HCT116 (cell line): ENCODE data around the gene IST1. TPM values are rescaled to one million over a fixed set of nuclear protein-coding genes. Genes with fewer than 3 reads are reported as not detected.

Experiments used
- ATAC-seq: fragments of 200-7000 bp; cut with Tn5 transposase; 2 replicates; pipeline ENCODE4 v1.9.1; 2020; ENCODE audit warnings: mild to moderate bottlenecking, moderate library complexity
- BruUV-seq: library from RNA; stranded (reverse); fragments of 400-500 nt; replicated peaks from 2 replicates; lab custom pipeline; 2021; lab: Mats Ljungman, UMichigan
- CTCF ChIA-PET: fragments of 300-600 bp; sonication (Branson Sonifier 250); formaldehyde crosslinking; loops from one replicate; lab custom pipeline; 2021; ENCODE audit warnings: antibody characterized with exemption; lab: Charles Lee
- POLR2A ChIA-PET: fragments of 300-600, 350-600 bp; sonication (Branson Sonifier 250); formaldehyde crosslinking; loops from one replicate; lab custom pipeline; 2021; ENCODE audit warnings: antibody characterized with exemption; lab: Charles Lee
- RAD21 ChIA-PET, 2 experiments: fragments of 300-600 bp; sonication (Branson Sonifier 250); formaldehyde crosslinking; loops; one replicate each; lab custom pipeline; 2023; ENCODE audit warnings: low total read pairs in 2 of 2; ENCODE audit not compliant: uncharacterized antibody in 2 of 2, unreplicated experiment in 2 of 2, low non-redundant PET in 1 of 2; lab: Charles Lee
- DNase-seq: peaks from one replicate; pipeline ENCODE4 v3.0.0-alpha.2; 2010; ENCODE audit warnings: low read depth, low spot score
- H2AFZ ChIP-seq: fragments of 200-600 bp; shearing (Covaris generic), sonication (generic); 2 replicates; pipeline ENCODE4 v1.6.1; 2017; ENCODE audit warnings: low read depth, mixed run types, mixed read lengths, antibody characterized with exemption, low read length; ENCODE audit not compliant: poor library complexity, severe bottlenecking
- H3K27ac ChIP-seq: 2 replicates; pipeline ENCODE4 v1.5.1; 2012; ENCODE audit warnings: low read depth, low read length
- H3K27me3 ChIP-seq: fragments of 200-600 bp; sonication (generic); 2 replicates; pipeline ENCODE4 v1.6.1; 2016; ENCODE audit warnings: mixed run types, low read length, mixed read lengths; ENCODE audit not compliant: insufficient read depth
- H3K36me3 ChIP-seq, 2 experiments: fragments of 200-500 bp in 1 of 2; fragments of 200-600 bp in 1 of 2; sonication (Bioruptor generic) in 1 of 2; sonication (generic) in 1 of 2; 2 replicates each; pipeline versions ENCODE4 v1.5.1 to v1.6.1; 2014 to 2016; ENCODE audit warnings: low read length in 2 of 2, inconsistent platforms in 1 of 2, mixed read lengths in 1 of 2, mixed run types in 1 of 2; ENCODE audit not compliant: insufficient read depth in 2 of 2, control insufficient read depth in 1 of 2
- H3K4me1 ChIP-seq, 2 experiments: fragments of 200-600 bp in 1 of 2; sonication (generic) in 1 of 2; 2 replicates each; pipeline versions ENCODE4 v1.5.1 to v1.6.1; 2012 to 2017; ENCODE audit warnings: low read length in 2 of 2, inconsistent platforms in 1 of 2, mild to moderate bottlenecking in 1 of 2, mixed read lengths in 1 of 2, mixed run types in 1 of 2, moderate library complexity in 1 of 2; ENCODE audit not compliant: insufficient read depth in 2 of 2, control insufficient read depth in 1 of 2
- H3K4me2 ChIP-seq: fragments of 200-600 bp; sonication (generic); 2 replicates; pipeline ENCODE4 v1.6.1; 2017; ENCODE audit warnings: mixed run types, low read length, mixed read lengths
- H3K4me3 ChIP-seq, 2 experiments: fragments of 200-600 bp in 1 of 2; sonication (generic) in 1 of 2; replicated peaks in 1 of 2; 2 replicates each; pipeline ENCODE4 v1.5.1; 2011 to 2016; ENCODE audit warnings: low read length in 2 of 2, control low read depth in 1 of 2, low read depth in 1 of 2, mild to moderate bottlenecking in 1 of 2, mixed read lengths in 1 of 2, mixed run types in 1 of 2
- H3K79me2 ChIP-seq: fragments of 200-600 bp; sonication (generic); 2 replicates; pipeline ENCODE4 v1.6.1; 2017; ENCODE audit warnings: mild to moderate bottlenecking, mixed run types, low read length, moderate library complexity, mixed read lengths; ENCODE audit not compliant: insufficient read depth
- H3K9ac ChIP-seq: fragments of 200-600 bp; sonication (generic); 2 replicates; pipeline ENCODE4 v1.6.1; 2016; ENCODE audit warnings: low read length, mixed read lengths
- H3K9me2 ChIP-seq: fragments of 200-600 bp; sonication (generic), shearing (Covaris generic); 2 replicates; pipeline ENCODE4 v1.6.1; 2017; ENCODE audit warnings: mixed run types, mild to moderate bottlenecking, moderate library complexity; ENCODE audit not compliant: insufficient read depth
- H3K9me3 ChIP-seq, 2 experiments: fragments of 200-500 bp in 1 of 2; fragments of 200-600 bp in 1 of 2; sonication (Bioruptor generic) in 1 of 2; sonication (generic) in 1 of 2; 2 replicates each; pipeline ENCODE4 v1.6.1; 2014 to 2017; ENCODE audit warnings: low read length in 2 of 2, mixed read lengths in 2 of 2, inconsistent platforms in 1 of 2, low read depth in 1 of 2, mild to moderate bottlenecking in 1 of 2, mixed run types in 1 of 2, moderate library complexity in 1 of 2; ENCODE audit not compliant: control insufficient read depth in 1 of 2, insufficient read depth in 1 of 2
- H4K20me1 ChIP-seq: fragments of 200-600 bp; sonication (generic), shearing (Covaris generic); 2 replicates; pipeline ENCODE4 v1.6.1; 2017; ENCODE audit warnings: mixed run types, mild to moderate bottlenecking, moderate library complexity; ENCODE audit not compliant: insufficient read depth
- CBX3 ChIP-seq: IDR thresholded peaks from 2 replicates; pipeline ENCODE4 v1.6.1; 2012; ENCODE audit warnings: low read depth
- CEBPB ChIP-seq: IDR thresholded peaks from 2 replicates; pipeline ENCODE4 v1.6.1; 2012; ENCODE audit warnings: low read depth
- CTCF ChIP-seq, 3 experiments: fragments of 200-600 bp in 1 of 3; sonication (generic) in 1 of 3; IDR thresholded peaks in 2 of 3; conservative IDR thresholded peaks in 1 of 3; 2 replicates each; pipeline ENCODE4 v1.5.1; 2012 to 2017; ENCODE audit warnings: low read depth in 2 of 3, low read length in 2 of 3, antibody characterized with exemption in 1 of 3, borderline replicate concordance in 1 of 3, control low read depth in 1 of 3, mild to moderate bottlenecking in 1 of 3, mixed read lengths in 1 of 3, mixed run types in 1 of 3, moderate library complexity in 1 of 3; ENCODE audit not compliant: insufficient read depth in 1 of 3
- EGR1 ChIP-seq: IDR thresholded peaks from 2 replicates; pipeline ENCODE4 v1.6.1; 2012; ENCODE audit warnings: low read depth
- ELF1 ChIP-seq: IDR thresholded peaks from 2 replicates; pipeline ENCODE4 v1.6.1; 2012; ENCODE audit warnings: low read depth, borderline replicate concordance
- EZH2 ChIP-seq: fragments of 200-600 bp; sonication (generic); IDR thresholded peaks from 2 replicates; pipeline ENCODE4 v1.6.1; 2017; ENCODE audit warnings: antibody characterized with exemption, mixed run types
- FOSL1 ChIP-seq: IDR thresholded peaks from 2 replicates; pipeline ENCODE4 v1.6.1; 2012; ENCODE audit warnings: low read depth
- JUND ChIP-seq: IDR thresholded peaks from 2 replicates; pipeline ENCODE4 v1.6.1; 2012
- MAX ChIP-seq: IDR thresholded peaks from 2 replicates; pipeline ENCODE4 v1.6.1; 2012
- POLR2A ChIP-seq: IDR thresholded peaks from 2 replicates; pipeline ENCODE4 v1.7.0; 2011; ENCODE audit warnings: borderline replicate concordance; ENCODE audit not compliant: insufficient read depth, insufficient read length; ENCODE audit errors: extremely low read depth
- POLR2AphosphoS5 ChIP-seq: IDR thresholded peaks from 2 replicates; pipeline ENCODE4 v1.6.1; 2011; ENCODE audit warnings: mild to moderate bottlenecking, low read depth, low read length, moderate library complexity
- RAD21 ChIP-seq: IDR thresholded peaks from 2 replicates; pipeline ENCODE4 v1.6.1; 2012; ENCODE audit warnings: low read depth, mild to moderate bottlenecking
- SIN3A ChIP-seq: IDR thresholded peaks from 2 replicates; pipeline ENCODE4 v1.6.1; 2012; ENCODE audit warnings: low read depth
- SP1 ChIP-seq: IDR thresholded peaks from 2 replicates; pipeline ENCODE4 v1.6.1; 2012; ENCODE audit warnings: low read depth
- TCF7L2 ChIP-seq: IDR thresholded peaks from 2 replicates; pipeline ENCODE4 v1.7.0; 2011; ENCODE audit warnings: borderline replicate concordance, inconsistent platforms; ENCODE audit not compliant: insufficient read depth, insufficient read length; ENCODE audit errors: extremely low read depth
- YY1 ChIP-seq: IDR thresholded peaks from 2 replicates; pipeline ENCODE4 v1.6.1; 2011; ENCODE audit warnings: low read length, low read depth, moderate library complexity, mild to moderate bottlenecking; ENCODE audit not compliant: insufficient replicate concordance; ENCODE audit errors: extremely low read depth
- ZBTB33 ChIP-seq: IDR thresholded peaks from 2 replicates; pipeline ENCODE4 v1.6.1; 2011; ENCODE audit warnings: mild to moderate bottlenecking, low read length, moderate library complexity; ENCODE audit not compliant: insufficient replicate concordance; ENCODE audit errors: extremely low read depth
- ZNF274 ChIP-seq: fragments of 200-500 bp; sonication (Bioruptor generic); IDR thresholded peaks from 2 replicates; pipeline ENCODE4 v1.6.1; 2014; ENCODE audit warnings: mild to moderate bottlenecking, low read depth, low read length, inconsistent platforms
- intact Hi-C: fragments of 100-400 bp; cut with micrococcal nuclease; formaldehyde crosslinking; loops from 2 replicates; pipeline ENCODE4 v1.10.0; 2022
- total RNA-seq: library from RNA; stranded (reverse); gene quantifications from one replicate; pipeline ENCODE4 v1.2.1, GENCODE V29; 2021; ENCODE audit not compliant: unreplicated experiment

Gene IST1
- total RNA-seq, 1 experiment from 2014 or later, result 191 TPM

GRCh38 chr16:71945616-71946015 is 50.3 kb downstream of the IST1 start:
- Histone ChIP-seq H3K9ac (no peak overlapping the region), H2AFZ (no peak overlapping the region), H3K27ac (no peak overlapping the region), H3K9me3 (no peaks in the 10 kb centered on the region), H4K20me1 (no peaks in the 10 kb centered on the region), H3K4me2 (no peak overlapping the region), H3K4me1 (no peaks in the 10 kb centered on the region), H3K4me3 (no peak overlapping the region), H3K36me3 (no peaks in the 10 kb centered on the region), H3K79me2 (no peaks in the 10 kb centered on the region), H3K27me3 (no peaks in the 10 kb centered on the region), H3K9me2 (no peaks in the 10 kb centered on the region)
- BruUV-seq, result no TSS peak
- ATAC-seq (no peak), DNase-seq (no peak)
- CTCF ChIA-PET, result no interaction called here
- intact Hi-C loops, result no loop called here
- POLR2A ChIA-PET, result no interaction called here
- TF ChIP-seq SIN3A, result no peak
- TF ChIP-seq ZBTB33, result no peak
- TF ChIP-seq SP1, result no peak
- no peak for TF ChIP-seq POLR2AphosphoS5
- no peak for TF ChIP-seq ELF1
- RAD21 ChIA-PET, result no interaction called here

GRCh38 chr16:71952825-71953224 is 57.5 kb downstream of the IST1 start:
- no peaks in the 10 kb centered on the region for H4K20me1 ChIP-seq
- POLR2A ChIA-PET, result no interaction called here
- TF ChIP-seq CEBPB, result no peak
- TF ChIP-seq MAX, result no peak
- no peak for TF ChIP-seq JUND
- no peak for TF ChIP-seq CTCF (IDR thresholded peaks at IDR 0.05 in 2 of 3, conservative IDR thresholded peaks at IDR 0.05 in 1 of 3; ENCODE audit: borderline replicate concordance in 1 of 3, insufficient read depth in 1 of 3, low read depth in 2 of 3, low read length in 2 of 3)
- TF ChIP-seq FOSL1, result no peak
- TF ChIP-seq POLR2A, result no peak
- no peak for TF ChIP-seq EGR1
- no peak for TF ChIP-seq TCF7L2
- no peak for TF ChIP-seq SP1
- TF ChIP-seq CBX3, result no peak
- TF ChIP-seq YY1, result no peak
- no peak for TF ChIP-seq SIN3A
- TF ChIP-seq ZNF274, result no peak
- TF ChIP-seq EZH2, result no peak
- TF ChIP-seq RAD21, result no peak

More at GRCh38 chr16:71952825-71953224, 57.5 kb downstream of the IST1 start:
- RAD21 ChIA-PET, result no interaction called here
- Histone ChIP-seq H3K9me2 (no peaks in the 10 kb centered on the region), H3K4me3 (no peak overlapping the region), H3K27me3 (no peaks in the 10 kb centered on the region), H3K4me2 (no peak overlapping the region), H3K9me3 (no peaks in the 10 kb centered on the region), H3K27ac (no peak overlapping the region), H3K4me1 (no peaks in the 10 kb centered on the region), H3K9ac (no peak overlapping the region), H3K36me3 (no peaks in the 10 kb centered on the region), H3K79me2 (no peaks in the 10 kb centered on the region), H2AFZ (no peak overlapping the region)
- CTCF ChIA-PET, result no interaction called here
- BruUV-seq, result no TSS peak
- intact Hi-C loops, result no loop called here
- ATAC-seq (no peak), DNase-seq (no peak)
